SU-DHL-6 (cell line): ENCODE measurements around the gene SZRD1.

Experiments
- H2AFZ ChIP-seq: fragments of 200-600 bp; sonication (generic); 2 replicates; pipeline ENCODE4 v1.6.1; 2014; ENCODE audit warnings: low read depth, mild to moderate bottlenecking, moderate library complexity, mixed read lengths, antibody characterized with exemption, low read length; ENCODE audit not compliant: severe bottlenecking
- H3F3A ChIP-seq: fragments of 200-600 bp; shearing (Covaris generic); 2 replicates; pipeline ENCODE4 v1.6.0; 2016; ENCODE audit warnings: antibody characterized with exemption, mild to moderate bottlenecking; ENCODE audit not compliant: insufficient read depth
- H3K27ac ChIP-seq: fragments of 200-600 bp; sonication (generic); 2 replicates; pipeline ENCODE4 v1.5.1; 2016; ENCODE audit warnings: low read depth, mild to moderate bottlenecking, low read length, moderate library complexity, mixed read lengths
- H3K27me3 ChIP-seq: fragments of 200-600 bp; sonication (generic), shearing (Covaris generic); 2 replicates; pipeline ENCODE4 v1.6.0; 2014; ENCODE audit warnings: mild to moderate bottlenecking, low read length
- H3K36me3 ChIP-seq: fragments of 200-600 bp; sonication (generic); 2 replicates; pipeline ENCODE4 v1.6.1; 2014; ENCODE audit warnings: mild to moderate bottlenecking, low read length, mixed read lengths
- H3K4me2 ChIP-seq: fragments of 300-600, 200-600 bp; shearing (Covaris generic), sonication (generic); 2 replicates; pipeline ENCODE4 v1.6.0; 2014; ENCODE audit warnings: low read length, low read depth, mild to moderate bottlenecking; ENCODE audit not compliant: poor library complexity, severe bottlenecking
- H3K4me3 ChIP-seq: fragments of 200-600 bp; sonication (generic); 2 replicates; pipeline ENCODE4 v1.5.1; 2014; ENCODE audit warnings: antibody characterized with exemption, low read length, mild to moderate bottlenecking, mixed read lengths; ENCODE audit not compliant: insufficient read depth, poor library complexity, severe bottlenecking
- H3K79me2 ChIP-seq: fragments of 200-600 bp; sonication (generic); 2 replicates; pipeline ENCODE4 v1.6.1; 2014; ENCODE audit warnings: mild to moderate bottlenecking, low read length, moderate library complexity; ENCODE audit not compliant: insufficient read depth
- H3K9ac ChIP-seq: fragments of 200-600 bp; sonication (generic); 2 replicates; pipeline ENCODE4 v1.7.0; 2014; ENCODE audit warnings: mild to moderate bottlenecking, low read length
- H3K9me2 ChIP-seq: fragments of 200-600 bp; sonication (generic); replicated peaks from 2 replicates; pipeline ENCODE4 v1.6.1; 2014; ENCODE audit warnings: low read length; ENCODE audit not compliant: insufficient read depth
- H3K9me3 ChIP-seq: fragments of 200-600 bp; sonication (generic); 2 replicates; pipeline ENCODE4 v1.6.1; 2014; ENCODE audit warnings: low read length, mixed read lengths; ENCODE audit not compliant: insufficient read depth
- H4K20me1 ChIP-seq: fragments of 200-600 bp; sonication (generic); 2 replicates; pipeline ENCODE4 v1.6.1; 2014; ENCODE audit warnings: low read depth, mild to moderate bottlenecking, antibody characterized with exemption, low read length, moderate library complexity, mixed read lengths
- EZH2phosphoT487 ChIP-seq: fragments of 200-600 bp; sonication (generic), shearing (Covaris generic); conservative IDR thresholded peaks from 2 replicates; pipeline ENCODE4 v1.6.1; 2018; ENCODE audit warnings: mild to moderate bottlenecking, antibody characterized with exemption, low read length, moderate library complexity, mixed read lengths
- TF ChIP-seq, protein P1 (sequence below): fragments of 200-600 bp; sonication (generic); IDR thresholded peaks from one replicate; pipeline ENCODE4 v1.5.1; 2017; ENCODE audit warnings: antibody characterized with exemption, mild to moderate bottlenecking, low read length, moderate library complexity; ENCODE audit not compliant: insufficient read depth, poor library complexity, severe bottlenecking

The SZRD1 gene

GRCh38 chr1:16372535-16373285 is 5.7 kb downstream of the SZRD1 start:
- Histone ChIP-seq H3K27ac (no peak overlapping the region), H3F3A (peaks cover 3% of the 10 kb centered on the region; the same call in 1 of the 2 replicates), H3K4me2 (no peak overlapping the region)

DNA sequence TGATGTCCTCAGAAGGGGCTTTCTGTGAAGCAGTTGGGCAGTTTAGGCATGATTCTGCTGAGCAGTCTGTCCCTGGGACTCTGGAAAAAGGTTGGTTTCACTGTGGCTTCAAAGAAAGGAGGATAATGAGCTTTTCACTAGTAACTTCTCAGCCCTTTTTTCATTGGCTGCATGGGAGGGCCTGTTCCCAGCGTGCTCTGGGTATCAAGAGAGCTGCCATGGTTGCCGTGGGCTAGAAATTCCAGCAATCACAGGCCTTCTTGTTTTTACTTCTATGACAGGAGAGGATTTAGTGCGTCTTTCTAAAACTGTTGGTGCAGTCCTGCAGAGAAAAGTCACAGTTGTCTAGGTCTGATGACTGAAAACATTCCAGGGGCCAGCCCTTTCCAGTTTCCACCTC is 7.2 kb downstream of the SZRD1 start:
- H3K27ac ChIP-seq: no peak overlapping the region

More at GRCh38 chr1:16372535-16373285, 5.7 kb downstream of the SZRD1 start:
- Histone ChIP-seq H3K79me2 (peaks cover 100% of the 10 kb centered on the region), H4K20me1 (peaks cover 37% of the 10 kb centered on the region; the same call in 1 of the 2 replicates), H2AFZ (no peak overlapping the region), H3K36me3 (no peaks in the 10 kb centered on the region), H3K9ac (no peak overlapping the region), H3K9me3 (no peaks in the 10 kb centered on the region), H3K9me2 (no peaks in the 10 kb centered on the region), H3K27me3 (no peaks in the 10 kb centered on the region), H3K4me3 (no peak overlapping the region)
- TF ChIP-seq EZH2phosphoT487: no peak
- TF ChIP-seq, protein P1, sequence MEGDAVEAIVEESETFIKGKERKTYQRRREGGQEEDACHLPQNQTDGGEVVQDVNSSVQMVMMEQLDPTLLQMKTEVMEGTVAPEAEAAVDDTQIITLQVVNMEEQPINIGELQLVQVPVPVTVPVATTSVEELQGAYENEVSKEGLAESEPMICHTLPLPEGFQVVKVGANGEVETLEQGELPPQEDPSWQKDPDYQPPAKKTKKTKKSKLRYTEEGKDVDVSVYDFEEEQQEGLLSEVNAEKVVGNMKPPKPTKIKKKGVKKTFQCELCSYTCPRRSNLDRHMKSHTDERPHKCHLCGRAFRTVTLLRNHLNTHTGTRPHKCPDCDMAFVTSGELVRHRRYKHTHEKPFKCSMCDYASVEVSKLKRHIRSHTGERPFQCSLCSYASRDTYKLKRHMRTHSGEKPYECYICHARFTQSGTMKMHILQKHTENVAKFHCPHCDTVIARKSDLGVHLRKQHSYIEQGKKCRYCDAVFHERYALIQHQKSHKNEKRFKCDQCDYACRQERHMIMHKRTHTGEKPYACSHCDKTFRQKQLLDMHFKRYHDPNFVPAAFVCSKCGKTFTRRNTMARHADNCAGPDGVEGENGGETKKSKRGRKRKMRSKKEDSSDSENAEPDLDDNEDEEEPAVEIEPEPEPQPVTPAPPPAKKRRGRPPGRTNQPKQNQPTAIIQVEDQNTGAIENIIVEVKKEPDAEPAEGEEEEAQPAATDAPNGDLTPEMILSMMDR: no peak

GRCh38 chr1:16375521-16376340 is 8.7 kb downstream of the SZRD1 start:
- Histone ChIP-seq H3K9ac (no peak overlapping the region), H3K27me3 (no peaks in the 10 kb centered on the region), H3K36me3 (no peaks in the 10 kb centered on the region), H3K4me3 (no peak overlapping the region), H3K27ac (no peak overlapping the region), H2AFZ (no peak overlapping the region), H4K20me1 (peaks cover 27% of the 10 kb centered on the region), H3K79me2 (peaks cover 100% of the 10 kb centered on the region), H3K9me3 (no peaks in the 10 kb centered on the region), H3F3A (peaks cover 3% of the 10 kb centered on the region; the same call in 1 of the 2 replicates), H3K9me2 (no peaks in the 10 kb centered on the region), H3K4me2 (no peak overlapping the region)
- no peak for TF ChIP-seq EZH2phosphoT487
- TF ChIP-seq, protein P1: no peak

More for the DNA sequence above, 7.2 kb downstream of the SZRD1 start:
- TF ChIP-seq EZH2phosphoT487: no peak
- TF ChIP-seq, protein P1: no peak
- Histone ChIP-seq H3K36me3 (no peaks in the 10 kb centered on the region), H3K4me2 (no peak overlapping the region), H3K9ac (no peak overlapping the region), H3K27me3 (no peaks in the 10 kb centered on the region), H3K9me3 (no peaks in the 10 kb centered on the region), H3K79me2 (peaks cover 100% of the 10 kb centered on the region), H2AFZ (no peak overlapping the region), H3K4me3 (no peak overlapping the region), H3K9me2 (no peaks in the 10 kb centered on the region), H4K20me1 (peaks cover 28% of the 10 kb centered on the region), H3F3A (peaks cover 3% of the 10 kb centered on the region; the same call in 1 of the 2 replicates)
